Esophagus muscularis mucosa (tissue), 4 donors: ENCODE results near the gene TNFSF13B. TPM values are rescaled to one million over a fixed set of nuclear protein-coding genes. Genes with fewer than 3 reads are reported as not detected.

Experiments used
- DNase-seq: peaks from one replicate; pipeline ENCODE4 v3.0.0-alpha.2; 2017; ENCODE audit errors: extremely low spot score
- H3K27ac ChIP-seq, 4 donors: fragments of 200-600 bp; sonication (generic); replicated peaks in 1 of 4; 1 replicate in 3 of 4; 2 replicates in 1 of 4; pipeline ENCODE4 v1.5.1; 2016 to 2019; ENCODE audit warnings: mild to moderate bottlenecking in 1 of 4
- H3K27me3 ChIP-seq, 4 donors: fragments of 200-600 bp; sonication (generic); one replicate each; pipeline versions ENCODE4 v1.5.1 to v1.6.0; 2016 to 2019
- H3K36me3 ChIP-seq, 4 donors: fragments of 200-600 bp; sonication (generic); one replicate each; pipeline ENCODE4 v1.5.1; 2016 to 2019
- H3K4me1 ChIP-seq, 4 donors: fragments of 200-600 bp; sonication (generic); one replicate each; pipeline ENCODE4 v1.5.1; 2016 to 2019
- H3K4me3 ChIP-seq, 4 donors: fragments of 200-600 bp; sonication (generic); 1 replicate in 2 of 4; 2 replicates in 2 of 4; pipeline ENCODE4 v1.5.1; 2016 to 2019; ENCODE audit warnings: mild to moderate bottlenecking in 4 of 4, moderate library complexity in 1 of 4
- H3K9me3 ChIP-seq, 4 donors: fragments of 200-600 bp; sonication (generic); 1 replicate in 3 of 4; 2 replicates in 1 of 4; pipeline ENCODE4 v1.5.1; 2016 to 2019
- EP300 ChIP-seq: sonication (generic); formaldehyde crosslinking; IDR thresholded peaks from one replicate; pipeline ENCODE4 v1.6.1; 2017; ENCODE audit warnings: antibody characterized with exemption
- POLR2A ChIP-seq: fragments of 450-650 bp; IDR thresholded peaks from one replicate; pipeline ENCODE4 v1.6.1; 2017; ENCODE audit warnings: antibody characterized with exemption, moderate library complexity, mild to moderate bottlenecking, low read depth
- POLR2AphosphoS5 ChIP-seq, 2 donors: sonication (generic); formaldehyde crosslinking; IDR thresholded peaks; one replicate each; pipeline ENCODE4 v1.6.1; 2017; ENCODE audit warnings: antibody characterized with exemption in 2 of 2
- WGBS: methylation state at CpG from one replicate; pipeline ENCODE4 v1.1.5; 2018; 5-methylcytosine and 5-hydroxymethylcytosine counted together
- intact Hi-C: fragments of 100-400 bp; cut with DNase I; formaldehyde crosslinking; loops from one replicate; pipeline ENCODE4 v1.15.1; 2023
- total RNA-seq, 4 donors: library from RNA; depleted of rRNA; stranded (reverse); fragments of >200 nt; gene quantifications; one replicate each; pipeline versions ENCODE4 v1.1.0 to v1.2.1, GENCODE V29; 2016
- TF ChIP-seq, protein P1 (sequence below), 3 experiments: fragments of 200-600 bp in 2 of 3; fragments of 450-650 bp in 1 of 3; sonication (generic) in 2 of 3; IDR thresholded peaks; one replicate each; pipeline ENCODE4 v1.5.1; 2017 to 2019; ENCODE audit warnings: antibody characterized with exemption in 3 of 3, mild to moderate bottlenecking in 2 of 3, moderate library complexity in 1 of 3

The TNFSF13B gene
- total RNA-seq, 4 donors from 2014 or later: 1.7 to 5.0 (median 3.3) TPM

GRCh38 chr13:108281901-108282300, 12.4 kb downstream of the TNFSF13B start:
- DNase-seq: no peak
- 66% methylated on average over 4 of the region's 4 CpGs for WGBS
- no peaks in the 10 kb centered on the region for H3K27me3 ChIP-seq
- no peaks in the 10 kb centered on the region for H3K36me3 ChIP-seq
- intact Hi-C loops: no loop called here
- H3K4me1 ChIP-seq: no peaks in the 10 kb centered on the region
- no peak overlapping the region for H3K4me3 ChIP-seq
- no peak overlapping the region for H3K27ac ChIP-seq
- TF ChIP-seq, protein P1, sequence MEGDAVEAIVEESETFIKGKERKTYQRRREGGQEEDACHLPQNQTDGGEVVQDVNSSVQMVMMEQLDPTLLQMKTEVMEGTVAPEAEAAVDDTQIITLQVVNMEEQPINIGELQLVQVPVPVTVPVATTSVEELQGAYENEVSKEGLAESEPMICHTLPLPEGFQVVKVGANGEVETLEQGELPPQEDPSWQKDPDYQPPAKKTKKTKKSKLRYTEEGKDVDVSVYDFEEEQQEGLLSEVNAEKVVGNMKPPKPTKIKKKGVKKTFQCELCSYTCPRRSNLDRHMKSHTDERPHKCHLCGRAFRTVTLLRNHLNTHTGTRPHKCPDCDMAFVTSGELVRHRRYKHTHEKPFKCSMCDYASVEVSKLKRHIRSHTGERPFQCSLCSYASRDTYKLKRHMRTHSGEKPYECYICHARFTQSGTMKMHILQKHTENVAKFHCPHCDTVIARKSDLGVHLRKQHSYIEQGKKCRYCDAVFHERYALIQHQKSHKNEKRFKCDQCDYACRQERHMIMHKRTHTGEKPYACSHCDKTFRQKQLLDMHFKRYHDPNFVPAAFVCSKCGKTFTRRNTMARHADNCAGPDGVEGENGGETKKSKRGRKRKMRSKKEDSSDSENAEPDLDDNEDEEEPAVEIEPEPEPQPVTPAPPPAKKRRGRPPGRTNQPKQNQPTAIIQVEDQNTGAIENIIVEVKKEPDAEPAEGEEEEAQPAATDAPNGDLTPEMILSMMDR (IDR thresholded peaks at IDR 0.05): no peak
- no peak for TF ChIP-seq EP300
- no peak for TF ChIP-seq POLR2AphosphoS5 (IDR thresholded peaks at IDR 0.05)
- no peak for TF ChIP-seq POLR2A
- no peaks in the 10 kb centered on the region for H3K9me3 ChIP-seq

- Histone ChIP-seq H3K36me3 (no peaks in the 10 kb centered on the region), H3K9me3 (no peaks in the 10 kb centered on the region), H3K27me3 (no peaks in the 10 kb centered on the region), H3K4me1 (no peaks in the 10 kb centered on the region), H3K4me3 (no peak overlapping the region), H3K27ac (no peak overlapping the region)
- no peak for TF ChIP-seq EP300
- TF ChIP-seq, protein P1 (IDR thresholded peaks at IDR 0.05): no peak
- TF ChIP-seq POLR2A: no peak
- TF ChIP-seq POLR2AphosphoS5 (IDR thresholded peaks at IDR 0.05): no peak
- WGBS: 40% methylated on average over 3 of the region's 3 CpGs
- no peak for DNase-seq
- intact Hi-C loops: no loop called here
Measured at GRCh38 chr13:108283110-108283509, 13.6 kb downstream of the TNFSF13B start.

- intact Hi-C loops: no loop called here
- Histone ChIP-seq H3K27ac (no peak overlapping the region), H3K4me1 (no peaks in the 10 kb centered on the region), H3K36me3 (no peaks in the 10 kb centered on the region), H3K4me3 (no peak overlapping the region), H3K9me3 (no peaks in the 10 kb centered on the region), H3K27me3 (no peaks in the 10 kb centered on the region)
- no peak for DNase-seq
- WGBS: 59% methylated on average over 6 of the region's 6 CpGs
- TF ChIP-seq EP300 (no peak), POLR2A (no peak), POLR2AphosphoS5 (IDR thresholded peaks at IDR 0.05) (no peak)
- TF ChIP-seq, protein P1 (IDR thresholded peaks at IDR 0.05): no peak
Measured at GRCh38 chr13:108288741-108289140, 19.2 kb downstream of the TNFSF13B start.

GRCh38 chr13:108289819-108290218, 20.3 kb downstream of the TNFSF13B start:
- Histone ChIP-seq H3K27me3 (no peaks in the 10 kb centered on the region), H3K4me1 (no peaks in the 10 kb centered on the region), H3K4me3 (no peak overlapping the region), H3K36me3 (no peaks in the 10 kb centered on the region), H3K27ac (no peak overlapping the region), H3K9me3 (no peaks in the 10 kb centered on the region)
- intact Hi-C loops: no loop called here
- 22% methylated on average over 1 of the region's 1 CpG for WGBS
- no peak for DNase-seq
- TF ChIP-seq EP300: no peak

- no peaks in the 10 kb centered on the region for H3K27me3 ChIP-seq
- no peaks in the 10 kb centered on the region for H3K4me1 ChIP-seq
- intact Hi-C loops: no loop called here
- TF ChIP-seq POLR2A: no peak
- no peak for TF ChIP-seq POLR2AphosphoS5 (IDR thresholded peaks at IDR 0.05)
- TF ChIP-seq, protein P1 (IDR thresholded peaks at IDR 0.05): no peak
- TF ChIP-seq EP300: no peak
- WGBS: 94% methylated on average over 1 of the region's 1 CpG
- H3K27ac ChIP-seq: no peak overlapping the region
- DNase-seq: no peak
- no peaks in the 10 kb centered on the region for H3K9me3 ChIP-seq
- no peak overlapping the region for H3K4me3 ChIP-seq
- H3K36me3 ChIP-seq: no peaks in the 10 kb centered on the region
Measured at GRCh38 chr13:108297114-108297513, 27.6 kb downstream of the TNFSF13B start.
